PC-3 (cell line): Measurements from ENCODE around the gene BIN2. TPM values are rescaled to one million over a fixed set of nuclear protein-coding genes. Genes with fewer than 3 reads are reported as not detected.

Experiments
- ATAC-seq: fragments of 200-7000 bp; cut with Tn5 transposase; 2 replicates; pipeline ENCODE4 v1.9.1; 2020; ENCODE audit warnings: mild to moderate bottlenecking, moderate library complexity
- BruUV-seq: library from RNA; stranded (reverse); fragments of 400-500 nt; replicated peaks from 2 replicates; lab custom pipeline; 2021; lab: Mats Ljungman, UMichigan
- CTCF ChIA-PET: fragments of 300-600 bp; sonication (Branson Sonifier 250); formaldehyde crosslinking; loops from one replicate; lab custom pipeline; 2022; ENCODE audit warnings: antibody characterized with exemption; lab: Charles Lee
- POLR2A ChIA-PET: fragments of 300-600 bp; sonication (Branson Sonifier 250); formaldehyde crosslinking; loops from one replicate; lab custom pipeline; 2022; ENCODE audit warnings: antibody characterized with exemption; ENCODE audit not compliant: unreplicated experiment; lab: Charles Lee
- DNase-seq: peaks from one replicate; pipeline ENCODE4 v3.0.0-alpha.2; 2015
- H2AFZ ChIP-seq: fragments of 300-600 bp; sonication (generic); 2 replicates; pipeline ENCODE4 v1.6.0; 2016; ENCODE audit warnings: antibody characterized with exemption, low read length
- H3F3A ChIP-seq: fragments of 300-600 bp; sonication (generic); one replicate; pipeline ENCODE4 v1.6.0; 2017; ENCODE audit warnings: antibody characterized with exemption, low read length, control low read depth, mild to moderate bottlenecking; ENCODE audit not compliant: unreplicated experiment
- H3K27ac ChIP-seq: fragments of 300-600 bp; sonication (generic); 2 replicates; pipeline ENCODE4 v1.5.1; 2016; ENCODE audit warnings: mild to moderate bottlenecking, low read length
- H3K27me3 ChIP-seq: fragments of 300-600 bp; sonication (generic); 2 replicates; pipeline ENCODE4 v1.6.1; 2016; ENCODE audit warnings: low read length, mixed read lengths
- H3K36me3 ChIP-seq: fragments of 300-600 bp; sonication (generic); 2 replicates; pipeline ENCODE4 v1.6.1; 2016; ENCODE audit warnings: low read depth, mixed run types, low read length, mixed read lengths
- H3K4me1 ChIP-seq: fragments of 300-600 bp; sonication (generic); 2 replicates; pipeline ENCODE4 v1.5.1; 2016; ENCODE audit warnings: low read length; ENCODE audit not compliant: insufficient read depth
- H3K4me2 ChIP-seq: fragments of 300-600 bp; sonication (generic); 2 replicates; pipeline ENCODE4 v1.6.0; 2016; ENCODE audit warnings: low read length
- H3K4me3 ChIP-seq: fragments of 300-600 bp; sonication (generic); 2 replicates; pipeline ENCODE4 v1.5.1; 2016; ENCODE audit warnings: mild to moderate bottlenecking, low read length, mixed read lengths
- H3K79me2 ChIP-seq: fragments of 300-600 bp; sonication (generic); 2 replicates; pipeline ENCODE4 v1.6.1; 2017; ENCODE audit warnings: low read length, mixed read lengths
- H3K9ac ChIP-seq: fragments of 300-600 bp; sonication (generic); 2 replicates; pipeline ENCODE4 v1.6.0; 2016; ENCODE audit warnings: mild to moderate bottlenecking, low read length
- H3K9me2 ChIP-seq: fragments of 300-600 bp; sonication (generic); replicated peaks from 2 replicates; pipeline ENCODE4 v1.6.1; 2016; ENCODE audit warnings: mixed run types, low read length, mixed read lengths
- H3K9me3 ChIP-seq: fragments of 300-600 bp; sonication (generic); 2 replicates; pipeline ENCODE4 v1.6.1; 2016; ENCODE audit warnings: low read length, mixed read lengths
- H4K20me1 ChIP-seq: fragments of 300-600 bp; sonication (generic); 2 replicates; pipeline ENCODE4 v1.6.1; 2016; ENCODE audit warnings: low read length, mixed read lengths
- CTCF ChIP-seq: fragments of 300-600 bp; sonication (generic); conservative IDR thresholded peaks from 2 replicates; pipeline ENCODE4 v1.5.1; 2017; ENCODE audit warnings: antibody characterized with exemption, low read depth, mild to moderate bottlenecking, low read length
- EZH2 ChIP-seq: fragments of 300-600 bp; sonication (generic); IDR thresholded peaks from one replicate; pipeline ENCODE4 v1.6.1; 2017; ENCODE audit warnings: antibody characterized with exemption, mild to moderate bottlenecking, low read length; ENCODE audit not compliant: unreplicated experiment
- EZH2phosphoT487 ChIP-seq: fragments of 300-600 bp; sonication (generic); IDR thresholded peaks from 2 replicates; pipeline ENCODE4 v1.6.1; 2018; ENCODE audit warnings: mild to moderate bottlenecking, antibody characterized with exemption, low read length, borderline replicate concordance
- intact Hi-C: fragments of 100-400 bp; cut with micrococcal nuclease; formaldehyde crosslinking; loops from 2 replicates; pipeline ENCODE4 v1.9.0; 2023
- total RNA-seq: library from RNA; depleted of rRNA; stranded (reverse); fragments of >200 nt; gene quantifications from 2 replicates; pipeline ENCODE4 v1.2.3, GENCODE V29; 2014

Gene BIN2
- total RNA-seq, 1 experiment from 2014 or later = not detected

DNA sequence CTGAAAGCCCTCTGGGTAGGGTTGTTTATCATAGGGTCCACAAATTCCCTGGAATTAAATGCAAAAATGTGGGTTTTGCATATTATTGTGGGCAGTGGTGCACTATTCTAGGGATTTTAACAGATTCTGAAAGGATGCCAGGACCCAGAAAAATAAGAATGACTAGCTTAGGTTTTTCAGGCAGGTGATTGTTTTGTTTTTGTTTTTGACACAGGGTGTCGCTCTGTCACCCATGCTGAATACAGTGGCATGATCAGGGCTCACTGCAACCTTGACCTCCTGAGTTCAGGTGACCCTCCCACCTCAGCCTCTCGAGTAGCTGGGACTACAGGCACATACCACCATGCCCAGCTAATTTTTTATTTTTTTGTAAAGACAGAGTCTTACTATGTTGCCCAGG lies 48.0 kb upstream of the BIN2 start:
- ATAC-seq (peak; percentile 13), DNase-seq (peak; percentile 36)
- BruUV-seq = TSS peak; percentile 92
- Histone ChIP-seq H3K27me3 (no peaks in the 10 kb centered on the region), H3K9me2 (no peaks in the 10 kb centered on the region), H3K9me3 (no peaks in the 10 kb centered on the region), H3K4me2 (peak overlapping the region; percentile 77), H3K36me3 (peaks cover 62% of the 10 kb centered on the region), H3K9ac (peak overlapping the region; percentile 64), H3K4me3 (peak overlapping the region; percentile 42), H3K79me2 (peaks cover 14% of the 10 kb centered on the region), H3K27ac (peak overlapping the region; percentile 95), H3K4me1 (peaks cover 42% of the 10 kb centered on the region), H3F3A (peaks cover 12% of the 10 kb centered on the region), H4K20me1 (no peaks in the 10 kb centered on the region), H2AFZ (0 out of 2 replicates have a peak overlapping the region, but pooled peaks have one; percentile 28)
- TF ChIP-seq CTCF (peak; percentile 49; the same call in 1 of the 2 replicates), EZH2 (no peak), EZH2phosphoT487 (no peak)
- intact Hi-C loops = loop anchor here (5.0 kb wide), 1 partner anchor 50 kb away; the partner anchor contains the start of gene SLC4A8
- ChIA-PET CTCF (interaction anchor here (0.6 to 1.7 kb wide), 9 partner anchors 9 to 466 kb away, joined by 3 to 13 read pairs (median 5); partner anchors contain the start of genes GALNT6 and SLC4A8), POLR2A (interaction anchor here (0.5 to 1.2 kb wide), 8 partner anchors 11 to 449 kb away, joined by 3 to 9 read pairs (median 4); partner anchors contain the start of gene GALNT6)

- Histone ChIP-seq H3K79me2 (peaks cover 14% of the 10 kb centered on the region), H3K4me1 (peaks cover 42% of the 10 kb centered on the region), H3K4me2 (peak overlapping the region; percentile 77), H3K36me3 (peaks cover 58% of the 10 kb centered on the region), H2AFZ (0 out of 2 replicates have a peak overlapping the region, but pooled peaks have one; percentile 28), H3K27me3 (no peaks in the 10 kb centered on the region), H3K9me3 (no peaks in the 10 kb centered on the region), H3K9ac (peak overlapping the region; percentile 64), H3K4me3 (peak overlapping the region; percentile 42), H3F3A (peaks cover 12% of the 10 kb centered on the region), H3K27ac (peak overlapping the region; percentile 95), H3K9me2 (no peaks in the 10 kb centered on the region), H4K20me1 (no peaks in the 10 kb centered on the region)
- DNase-seq (peak; percentile 98), ATAC-seq (peak; percentile 97)
- POLR2A ChIA-PET = interaction anchor here (0.5 to 1.2 kb wide), 7 partner anchors 12 to 449 kb away, joined by 3 to 9 read pairs (median 4); partner anchors contain the start of gene GALNT6
- no TSS peak for BruUV-seq
- TF ChIP-seq CTCF (no peak), EZH2phosphoT487 (no peak), EZH2 (no peak)
- CTCF ChIA-PET = interaction anchor here (0.6 to 1.7 kb wide), 10 partner anchors 10 to 466 kb away, joined by 3 to 13 read pairs (median 4); partner anchors contain the start of genes GALNT6 and SLC4A8
- intact Hi-C loops = loop anchor here (1.0 to 5.0 kb wide), 4 partner anchors 15 to 161 kb away; partner anchors contain the start of gene SLC4A8
Observed at GRCh38 chr12:51371295-51371953, 47.5 kb upstream of the BIN2 start.
